ENCODE results near the gene TAF3.

Gene TAF3

GRCh38 chr10:7908541-7909210 is 90.4 kb downstream of the TAF3 start:
- Histone ChIP-seq H3K4me1 (ENCODE audit: control insufficient read depth, insufficient read depth, low read length) (peaks cover 24% of the 10 kb centered on the region), H3K27ac (ENCODE audit: extremely low read depth, low read depth, low read length) (peak overlapping the region; percentile 44), H3K9me3 (ENCODE audit: control insufficient read depth, insufficient read depth, low read depth, low read length) (no peaks in the 10 kb centered on the region), H3K4me3 (ENCODE audit: low read depth, low read length) (no peak overlapping the region), H3K36me3 (ENCODE audit: control insufficient read depth in 2 of 2, insufficient read depth in 1 of 2, low read length in 2 of 2) (no peaks in the 10 kb centered on the region)
- ChIA-PET POLR2A (no interaction called here), CTCF (no interaction called here)
- TF ChIP-seq ZNF623 (tag by site-specific recombination; IDR thresholded peaks at IDR 0.05): no peak
- TF ChIP-seq OVOL3 (tag by site-specific recombination; IDR thresholded peaks at IDR 0.05): peak; percentile 74; the same call in 1 of the 2 replicates
- peak; percentile 98 for TF ChIP-seq OSR2 (tag by site-specific recombination; IDR thresholded peaks at IDR 0.05)
- TF ChIP-seq ZNF132 (tag by site-specific recombination; IDR thresholded peaks at IDR 0.05; ENCODE audit: borderline replicate concordance): no peak
- TF ChIP-seq ZXDB (tag by site-specific recombination; IDR thresholded peaks at IDR 0.05): peak; percentile 50
- TF ChIP-seq, protein P1, sequence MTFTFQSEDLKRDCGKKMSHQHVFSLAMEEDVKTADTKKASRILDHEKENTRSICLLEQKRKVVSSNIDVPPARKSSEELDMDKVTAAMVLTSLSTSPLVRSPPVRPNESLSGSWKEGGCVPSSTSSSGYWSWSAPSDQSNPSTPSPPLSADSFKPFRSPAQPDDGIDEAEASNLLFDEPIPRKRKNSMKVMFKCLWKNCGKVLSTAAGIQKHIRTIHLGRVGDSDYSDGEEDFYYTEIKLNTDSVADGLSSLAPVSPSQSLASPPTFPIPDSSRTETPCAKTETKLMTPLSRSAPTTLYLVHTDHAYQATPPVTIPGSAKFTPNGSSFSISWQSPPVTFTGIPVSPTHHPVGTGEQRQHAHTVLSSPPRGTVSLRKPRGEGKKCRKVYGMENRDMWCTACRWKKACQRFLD (tag by site-specific recombination; IDR thresholded peaks at IDR 0.05): no peak
- peak; percentile 36; the same call in 1 of the 2 replicates for TF ChIP-seq TCF7L2 (IDR thresholded peaks at IDR 0.05; ENCODE audit: borderline replicate concordance, low read depth, low read length)
- TF ChIP-seq HOXD13 (CRISPR knock-in tag; IDR thresholded peaks at IDR 0.05; ENCODE audit: borderline replicate concordance): no peak
- TF ChIP-seq ZNF580 (tag by site-specific recombination; IDR thresholded peaks at IDR 0.05): peak; percentile 68; the same call in 1 of the 2 replicates
- peak; percentile 52; the same call in 1 of the 2 replicates for TF ChIP-seq ZNF366 (tag by site-specific recombination; conservative IDR thresholded peaks at IDR 0.05)
- 0 out of 2 replicates have a peak, but pooled peaks have one; percentile 18 for TF ChIP-seq ZNF692 (tag by site-specific recombination; IDR thresholded peaks at IDR 0.05)
- peak; percentile 40; the same call in 1 of the 2 replicates for TF ChIP-seq FEZF1 (tag by site-specific recombination; IDR thresholded peaks at IDR 0.05)
- peak; percentile 73 for TF ChIP-seq ZNF843 (tag by site-specific recombination; IDR thresholded peaks at IDR 0.05)
- TF ChIP-seq, protein P2, sequence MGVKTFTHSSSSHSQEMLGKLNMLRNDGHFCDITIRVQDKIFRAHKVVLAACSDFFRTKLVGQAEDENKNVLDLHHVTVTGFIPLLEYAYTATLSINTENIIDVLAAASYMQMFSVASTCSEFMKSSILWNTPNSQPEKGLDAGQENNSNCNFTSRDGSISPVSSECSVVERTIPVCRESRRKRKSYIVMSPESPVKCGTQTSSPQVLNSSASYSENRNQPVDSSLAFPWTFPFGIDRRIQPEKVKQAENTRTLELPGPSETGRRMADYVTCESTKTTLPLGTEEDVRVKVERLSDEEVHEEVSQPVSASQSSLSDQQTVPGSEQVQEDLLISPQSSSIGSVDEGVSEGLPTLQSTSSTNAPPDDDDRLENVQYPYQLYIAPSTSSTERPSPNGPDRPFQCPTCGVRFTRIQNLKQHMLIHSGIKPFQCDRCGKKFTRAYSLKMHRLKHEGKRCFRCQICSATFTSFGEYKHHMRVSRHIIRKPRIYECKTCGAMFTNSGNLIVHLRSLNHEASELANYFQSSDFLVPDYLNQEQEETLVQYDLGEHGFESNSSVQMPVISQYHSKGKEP (tag by site-specific recombination; IDR thresholded peaks at IDR 0.05): peak; percentile 24; the same call in 1 of the 2 replicates
- TF ChIP-seq, protein P3, sequence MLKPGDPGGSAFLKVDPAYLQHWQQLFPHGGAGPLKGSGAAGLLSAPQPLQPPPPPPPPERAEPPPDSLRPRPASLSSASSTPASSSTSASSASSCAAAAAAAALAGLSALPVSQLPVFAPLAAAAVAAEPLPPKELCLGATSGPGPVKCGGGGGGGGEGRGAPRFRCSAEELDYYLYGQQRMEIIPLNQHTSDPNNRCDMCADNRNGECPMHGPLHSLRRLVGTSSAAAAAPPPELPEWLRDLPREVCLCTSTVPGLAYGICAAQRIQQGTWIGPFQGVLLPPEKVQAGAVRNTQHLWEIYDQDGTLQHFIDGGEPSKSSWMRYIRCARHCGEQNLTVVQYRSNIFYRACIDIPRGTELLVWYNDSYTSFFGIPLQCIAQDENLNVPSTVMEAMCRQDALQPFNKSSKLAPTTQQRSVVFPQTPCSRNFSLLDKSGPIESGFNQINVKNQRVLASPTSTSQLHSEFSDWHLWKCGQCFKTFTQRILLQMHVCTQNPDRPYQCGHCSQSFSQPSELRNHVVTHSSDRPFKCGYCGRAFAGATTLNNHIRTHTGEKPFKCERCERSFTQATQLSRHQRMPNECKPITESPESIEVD (tag by site-specific recombination; IDR thresholded peaks at IDR 0.05): peak; percentile 39; the same call in 1 of the 2 replicates
- TF ChIP-seq ZNF514 (tag by site-specific recombination; IDR thresholded peaks at IDR 0.05): no peak
- TF ChIP-seq ZSCAN23 (tag by site-specific recombination; IDR thresholded peaks at IDR 0.05): no peak

- Histone ChIP-seq H3K36me3 (ENCODE audit: control insufficient read depth in 2 of 2, insufficient read depth in 1 of 2, low read length in 2 of 2) (no peaks in the 10 kb centered on the region), H3K9me3 (ENCODE audit: control insufficient read depth, insufficient read depth, low read depth, low read length) (no peaks in the 10 kb centered on the region), H3K4me1 (ENCODE audit: control insufficient read depth, insufficient read depth, low read length) (peaks cover 10% of the 10 kb centered on the region), H3K4me3 (ENCODE audit: low read depth, low read length) (no peak overlapping the region), H3K27ac (ENCODE audit: extremely low read depth, low read depth, low read length) (no peak overlapping the region)
- TF ChIP-seq, protein P4, sequence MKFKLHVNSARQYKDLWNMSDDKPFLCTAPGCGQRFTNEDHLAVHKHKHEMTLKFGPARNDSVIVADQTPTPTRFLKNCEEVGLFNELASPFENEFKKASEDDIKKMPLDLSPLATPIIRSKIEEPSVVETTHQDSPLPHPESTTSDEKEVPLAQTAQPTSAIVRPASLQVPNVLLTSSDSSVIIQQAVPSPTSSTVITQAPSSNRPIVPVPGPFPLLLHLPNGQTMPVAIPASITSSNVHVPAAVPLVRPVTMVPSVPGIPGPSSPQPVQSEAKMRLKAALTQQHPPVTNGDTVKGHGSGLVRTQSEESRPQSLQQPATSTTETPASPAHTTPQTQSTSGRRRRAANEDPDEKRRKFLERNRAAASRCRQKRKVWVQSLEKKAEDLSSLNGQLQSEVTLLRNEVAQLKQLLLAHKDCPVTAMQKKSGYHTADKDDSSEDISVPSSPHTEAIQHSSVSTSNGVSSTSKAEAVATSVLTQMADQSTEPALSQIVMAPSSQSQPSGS (tag by site-specific recombination; IDR thresholded peaks at IDR 0.05; ENCODE audit: low read depth): no peak
- TF ChIP-seq ZNF19 (tag by site-specific recombination; IDR thresholded peaks at IDR 0.05; ENCODE audit: low read depth) (no peak), ZNF664 (tag by site-specific recombination; IDR thresholded peaks at IDR 0.05) (no peak), BCL11B (tag by site-specific recombination; IDR thresholded peaks at IDR 0.05; ENCODE audit: low read depth) (no peak), ZNF174 (tag by site-specific recombination; IDR thresholded peaks at IDR 0.05) (no peak), ZNF747 (tag by site-specific recombination; IDR thresholded peaks at IDR 0.05) (no peak), ZNF391 (tag by site-specific recombination; IDR thresholded peaks at IDR 0.05; ENCODE audit: borderline replicate concordance, low read depth) (no peak), ZNF473 (tag by site-specific recombination; IDR thresholded peaks at IDR 0.05) (no peak)
- CTCF ChIA-PET: interaction anchor here (0.7 kb wide), 1 partner anchor 385 kb away, joined by 3 read pairs; no protein-coding TSS in a partner anchor
- POLR2A ChIA-PET: no interaction called here
Measured at GRCh38 chr10:7913126-7913872, 95.0 kb downstream of the TAF3 start.

All from HEK293 (cell line).